Naive thymus-derived CD8-positive, alpha-beta T cell (primary cell): ENCODE data around the gene TGFBR3. TPM values are rescaled to one million over a fixed set of nuclear protein-coding genes. Genes with fewer than 3 reads are reported as not detected.

Source experiments
- ATAC-seq, 2 donors: fragments of 150-1000 bp; cut with Tn5 transposase in 1 of 2; sonication (Bioruptor Pico), chemical (Tn5 transposase) in 1 of 2; 1 replicate in 1 of 2; 2 replicates in 1 of 2; pipeline ENCODE4 v1.10.0; 2021; ENCODE audit warnings: mild to moderate bottlenecking in 2 of 2, moderate library complexity in 2 of 2
- POLR2A ChIA-PET: fragments of 350-600 bp; sonication (Branson Sonifier 250); formaldehyde crosslinking; loops from one replicate; lab custom pipeline; 2021; ENCODE audit warnings: antibody characterized with exemption; lab: Charles Lee
- DNase-seq, 10 donors: peaks; one replicate each; pipeline versions ENCODE4 v3.0.0 to v3.0.0-alpha.2; 2020 to 2022
- H3K27ac Mint-ChIP-seq, 10 donors: one replicate each; pipeline ENCODE4 v1.8.0; 2020 to 2022; ENCODE audit warnings: mild to moderate bottlenecking in 10 of 10, mixed read lengths in 10 of 10, moderate library complexity in 4 of 10, inconsistent platforms in 1 of 10
- H3K27me3 Mint-ChIP-seq, 5 donors: one replicate each; pipeline ENCODE4 v1.8.0; 2021 to 2022; ENCODE audit warnings: mixed read lengths in 5 of 5
- H3K36me3 Mint-ChIP-seq, 3 donors: one replicate each; pipeline ENCODE4 v1.8.0; 2020 to 2022; ENCODE audit warnings: mixed read lengths in 3 of 3, mild to moderate bottlenecking in 2 of 3, inconsistent platforms in 1 of 3
- H3K4me1 Mint-ChIP-seq, 4 donors: one replicate each; pipeline ENCODE4 v1.8.0; 2021 to 2022; ENCODE audit warnings: mixed read lengths in 4 of 4
- H3K4me3 Mint-ChIP-seq, 10 donors: one replicate each; pipeline ENCODE4 v1.8.0; 2020 to 2022; ENCODE audit warnings: mild to moderate bottlenecking in 10 of 10, mixed read lengths in 10 of 10, moderate library complexity in 6 of 10, inconsistent platforms in 1 of 10
- H3K9me3 Mint-ChIP-seq, 9 donors: one replicate each; pipeline ENCODE4 v1.8.0; 2020 to 2022; ENCODE audit warnings: mixed read lengths in 9 of 9, mild to moderate bottlenecking in 3 of 9, inconsistent platforms in 1 of 9, moderate library complexity in 1 of 9
- polyA plus RNA-seq, 3 donors: library from polyadenylated mRNA; unstranded; fragments of 300-500 nt; fragmentation: Illumina TruSeq; gene quantifications; one replicate each; pipeline ENCODE4 v1.2.3, GENCODE V29; 2021
- total RNA-seq, 8 experiments: library from RNA in 2 of 8; stranded (reverse) in 2 of 8; gene quantifications; one replicate each; pipeline ENCODE4 v1.2.3 and lab custom pipeline; 2021 to 2026

TGFBR3 gene
- total and polyA plus RNA-seq, 5 experiments from 2014 or later, result 6.1 to 67.6 (median 11.6) TPM

DNA sequence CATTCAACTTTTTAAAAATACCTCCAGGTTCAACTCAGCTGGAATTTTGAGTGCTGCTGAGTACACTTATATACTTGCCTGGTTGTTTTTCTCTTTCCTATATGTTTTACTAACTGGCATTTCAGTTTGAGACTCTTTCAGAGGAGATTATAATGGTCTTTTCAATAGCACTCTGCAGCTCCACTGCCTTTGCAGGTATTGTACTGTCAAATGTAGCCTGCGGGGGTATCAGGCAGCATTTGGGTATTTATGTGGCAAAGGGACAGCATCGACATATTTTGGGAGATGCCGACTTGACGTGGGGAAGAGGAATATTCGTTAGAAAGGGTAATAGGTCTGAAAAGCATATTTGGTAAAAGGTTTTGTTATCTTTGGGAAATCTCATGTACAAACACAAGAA lies 11.1 kb upstream of the TGFBR3 start:
- H3K4me1 Mint-ChIP-seq, result peaks cover 7 to 16% (median 10%) of the 10 kb centered on the region in 4 donors
- peaks cover 0 to 6% (median 0%) of the 10 kb centered on the region in 5 donors for H3K27me3 Mint-ChIP-seq
- POLR2A ChIA-PET, result interaction anchor here (0.7 kb wide), 1 partner anchor 393 kb away, joined by 4 read pairs; no protein-coding TSS in a partner anchor
- no peak overlapping the region for H3K27ac Mint-ChIP-seq
- H3K9me3 Mint-ChIP-seq, result peaks cover 0 to 1% (median 0%) of the 10 kb centered on the region in 9 donors
- DNase-seq, result no peak
- H3K36me3 Mint-ChIP-seq, result no peaks in the 10 kb centered on the region
- H3K4me3 Mint-ChIP-seq, result no peak overlapping the region
- no peak for ATAC-seq

DNA sequence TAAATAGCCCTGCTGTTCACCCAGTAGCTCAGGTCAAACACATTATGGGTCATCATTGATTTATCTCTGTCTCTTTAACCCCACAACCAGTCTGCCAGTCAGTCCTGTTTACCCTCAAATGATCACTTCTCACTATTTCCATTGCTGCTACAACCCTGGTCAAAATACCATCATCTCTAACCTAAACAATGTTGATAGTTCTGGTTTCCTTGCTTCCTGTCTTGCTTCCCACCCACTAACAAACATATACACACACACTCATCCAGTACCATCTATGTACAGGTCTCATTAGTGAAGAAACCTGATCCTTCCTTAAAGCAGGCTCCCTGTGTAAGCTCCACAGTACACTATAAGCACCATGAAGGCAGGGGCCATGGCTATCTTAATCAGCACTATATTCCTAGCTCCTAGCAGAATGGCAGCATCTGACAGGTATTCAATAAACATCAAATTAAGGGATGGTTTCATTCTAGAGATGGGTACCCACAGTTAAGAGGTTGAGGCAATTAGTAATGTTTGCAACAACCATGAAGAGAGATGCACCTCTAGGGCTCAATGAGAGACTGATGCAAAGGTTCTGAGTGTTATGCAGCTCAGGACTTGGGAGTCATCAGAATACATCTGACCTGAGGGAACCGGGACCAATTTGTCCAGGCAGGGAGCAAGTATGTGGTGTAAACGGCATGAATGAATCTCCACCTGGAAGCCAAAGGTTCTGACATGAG lies 10.0 kb upstream of the TGFBR3 start:
- Mint-ChIP-seq H3K4me3 (no peak overlapping the region), H3K27me3 (peaks cover 0 to 6% (median 0%) of the 10 kb centered on the region in 5 donors), H3K4me1 (peaks cover 11 to 24% (median 18%) of the 10 kb centered on the region in 4 donors), H3K27ac (peak overlapping the region in 3 of 10 donors; percentile 3 to 13 (median 9)), H3K9me3 (peaks cover 0 to 1% (median 0%) of the 10 kb centered on the region in 9 donors), H3K36me3 (no peaks in the 10 kb centered on the region)
- ATAC-seq (no peak), DNase-seq (no peak)
- POLR2A ChIA-PET, result no interaction called here

DNA sequence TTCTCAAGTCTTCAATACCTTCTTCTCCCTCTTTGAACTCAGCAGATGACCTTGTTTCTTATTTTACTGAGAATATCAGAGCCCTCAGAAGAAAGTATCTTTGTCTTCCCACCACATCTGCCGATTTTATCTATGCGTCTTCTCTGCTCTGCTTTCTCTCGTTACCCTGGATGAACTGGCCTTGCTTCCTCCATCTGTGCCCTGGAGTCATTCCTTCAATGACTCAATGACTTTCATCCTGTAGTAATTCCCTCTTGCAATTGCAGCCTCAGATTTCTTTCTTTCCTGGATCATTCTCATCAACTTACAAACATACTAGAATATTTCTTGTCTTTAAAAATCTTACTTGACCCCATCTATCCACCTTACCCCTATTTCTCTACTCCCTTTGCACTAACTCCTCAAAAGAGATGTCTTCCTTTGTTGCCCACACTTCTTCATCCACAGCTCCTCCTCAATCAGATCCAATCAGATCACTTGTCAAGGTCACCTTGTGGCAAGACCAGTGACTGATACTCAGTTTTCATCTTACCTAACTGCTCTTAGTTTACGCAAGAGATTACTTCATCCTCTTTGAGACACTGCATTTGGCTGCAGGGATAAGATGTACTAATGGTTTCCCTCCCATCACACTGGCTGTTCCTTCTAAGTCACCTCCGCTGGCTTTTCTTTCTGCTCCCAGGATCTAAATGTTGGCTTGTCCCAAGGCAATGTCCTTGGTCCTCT lies 8.2 kb upstream of the TGFBR3 start:
- POLR2A ChIA-PET, result no interaction called here
- Mint-ChIP-seq H3K4me3 (no peak overlapping the region), H3K9me3 (peaks cover 0 to 1% (median 0%) of the 10 kb centered on the region in 9 donors), H3K4me1 (peaks cover 11 to 35% (median 18%) of the 10 kb centered on the region in 4 donors), H3K27me3 (peaks cover 0 to 3% (median 0%) of the 10 kb centered on the region in 5 donors), H3K27ac (peak overlapping the region in 1 of 10 donors; percentile 38), H3K36me3 (no peaks in the 10 kb centered on the region)
- no peak for ATAC-seq
- no peak for DNase-seq

DNA sequence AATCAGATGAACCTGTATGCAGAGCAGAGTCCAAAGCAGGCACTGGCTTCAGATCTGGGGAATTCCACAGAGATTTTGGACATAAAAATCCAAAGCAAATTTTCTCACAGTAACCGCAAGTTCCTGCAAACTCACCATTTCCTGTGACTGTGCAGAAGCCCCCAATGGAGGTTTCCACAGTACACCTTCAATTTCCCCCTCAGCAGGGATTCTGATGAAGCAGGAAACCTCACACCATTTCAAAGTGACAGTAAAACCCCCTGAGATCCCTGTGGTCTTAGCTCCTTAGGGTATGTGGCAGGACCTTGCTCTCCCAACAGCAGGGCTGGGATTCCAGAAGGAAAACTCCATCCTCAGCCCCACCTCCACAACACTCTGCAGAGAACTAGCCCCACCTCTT lies 6.0 kb upstream of the TGFBR3 start:
- POLR2A ChIA-PET, result interaction anchor here (0.6 kb wide), 1 partner anchor 331 kb away, joined by 3 read pairs; no protein-coding TSS in a partner anchor
- H3K36me3 Mint-ChIP-seq, result no peaks in the 10 kb centered on the region
- peaks cover 14 to 37% (median 18%) of the 10 kb centered on the region in 4 donors for H3K4me1 Mint-ChIP-seq
- peak overlapping the region in 2 of 10 donors; percentile 4 to 6 for H3K4me3 Mint-ChIP-seq
- no peak for DNase-seq
- peaks cover 0 to 1% (median 0%) of the 10 kb centered on the region in 9 donors for H3K9me3 Mint-ChIP-seq
- H3K27ac Mint-ChIP-seq, result peak overlapping the region in 4 of 10 donors; percentile 12 to 54 (median 42)
- H3K27me3 Mint-ChIP-seq, result peaks cover 0 to 5% (median 0%) of the 10 kb centered on the region in 5 donors
- peak in 1 of 2 donors; percentile 60 for ATAC-seq

GRCh38 chr1:91891454-91891853 lies 5.5 kb upstream of the TGFBR3 start:
- POLR2A ChIA-PET, result interaction anchor here (0.6 to 0.7 kb wide), 2 partner anchors 330 to 428 kb away, joined by 3 read pairs; no protein-coding TSS in a partner anchor
- no peak for DNase-seq
- Mint-ChIP-seq H3K36me3 (no peaks in the 10 kb centered on the region), H3K4me3 (peak overlapping the region in 1 of 10 donors; percentile 5), H3K9me3 (peaks cover 0 to 1% (median 0%) of the 10 kb centered on the region in 9 donors), H3K27ac (peak overlapping the region in 4 of 10 donors; percentile 12 to 57 (median 29)), H3K4me1 (peaks cover 17 to 41% (median 22%) of the 10 kb centered on the region in 4 donors), H3K27me3 (peaks cover 0 to 7% (median 0%) of the 10 kb centered on the region in 5 donors)
- no peak for ATAC-seq

GRCh38 chr1:91889717-91890459 lies 3.9 kb upstream of the TGFBR3 start:
- H3K4me3 Mint-ChIP-seq, result no peak overlapping the region
- no peaks in the 10 kb centered on the region for H3K9me3 Mint-ChIP-seq
- DNase-seq, result no peak
- ATAC-seq, result no peak
- peaks cover 15 to 35% (median 21%) of the 10 kb centered on the region in 4 donors for H3K4me1 Mint-ChIP-seq
- H3K36me3 Mint-ChIP-seq, result no peaks in the 10 kb centered on the region
- peaks cover 0 to 7% (median 0%) of the 10 kb centered on the region in 5 donors for H3K27me3 Mint-ChIP-seq
- H3K27ac Mint-ChIP-seq, result peak overlapping the region in 1 of 10 donors; percentile 68
- POLR2A ChIA-PET, result interaction anchor here (0.6 to 0.7 kb wide), 3 partner anchors 10 to 84 kb away, joined by 4 to 9 read pairs (median 5); no protein-coding TSS in a partner anchor

DNA sequence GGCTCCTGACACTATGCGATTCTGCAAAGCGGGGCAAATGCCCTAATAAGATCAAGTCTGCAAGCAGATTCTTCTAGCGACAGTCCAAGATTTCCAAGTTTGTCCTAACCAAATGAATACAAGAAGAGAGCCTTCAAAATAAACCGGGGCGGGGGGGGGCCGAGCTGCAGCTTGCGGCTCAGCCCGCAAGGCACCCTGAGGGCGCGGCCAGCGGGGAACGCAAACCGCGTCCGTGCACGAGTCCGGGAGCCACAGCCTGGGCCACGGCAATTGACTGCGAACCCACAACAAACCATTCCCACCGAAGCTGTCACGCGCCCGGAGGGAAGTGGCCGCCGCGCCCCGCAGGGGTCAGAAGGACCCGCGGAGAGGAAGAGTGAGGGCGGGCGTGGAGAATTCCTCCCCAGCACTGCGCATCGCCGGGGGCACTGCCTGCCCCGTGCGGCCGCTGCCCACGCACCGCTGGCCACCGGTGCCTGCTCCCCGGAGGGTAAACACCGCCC lies 687 bp downstream of the TGFBR3 start:
- no peaks in the 10 kb centered on the region for H3K9me3 Mint-ChIP-seq
- peak in 3 of 10 donors; percentile 17 to 29 (median 20) for DNase-seq
- peak overlapping the region; percentile 22 to 94 (median 87) for H3K27ac Mint-ChIP-seq
- POLR2A ChIA-PET, result interaction anchor here (0.7 to 1.6 kb wide), 4 partner anchors 80 to 383 kb away, joined by 3 to 6 read pairs (median 3); no protein-coding TSS in a partner anchor
- H3K4me1 Mint-ChIP-seq, result peaks cover 21 to 45% (median 28%) of the 10 kb centered on the region in 4 donors
- peak overlapping the region; percentile 89 to 99 (median 93) for H3K4me3 Mint-ChIP-seq
- H3K36me3 Mint-ChIP-seq, result no peaks in the 10 kb centered on the region
- peaks cover 0 to 21% (median 0%) of the 10 kb centered on the region in 5 donors for H3K27me3 Mint-ChIP-seq
- peak; percentile 24 to 34 for ATAC-seq

DNA sequence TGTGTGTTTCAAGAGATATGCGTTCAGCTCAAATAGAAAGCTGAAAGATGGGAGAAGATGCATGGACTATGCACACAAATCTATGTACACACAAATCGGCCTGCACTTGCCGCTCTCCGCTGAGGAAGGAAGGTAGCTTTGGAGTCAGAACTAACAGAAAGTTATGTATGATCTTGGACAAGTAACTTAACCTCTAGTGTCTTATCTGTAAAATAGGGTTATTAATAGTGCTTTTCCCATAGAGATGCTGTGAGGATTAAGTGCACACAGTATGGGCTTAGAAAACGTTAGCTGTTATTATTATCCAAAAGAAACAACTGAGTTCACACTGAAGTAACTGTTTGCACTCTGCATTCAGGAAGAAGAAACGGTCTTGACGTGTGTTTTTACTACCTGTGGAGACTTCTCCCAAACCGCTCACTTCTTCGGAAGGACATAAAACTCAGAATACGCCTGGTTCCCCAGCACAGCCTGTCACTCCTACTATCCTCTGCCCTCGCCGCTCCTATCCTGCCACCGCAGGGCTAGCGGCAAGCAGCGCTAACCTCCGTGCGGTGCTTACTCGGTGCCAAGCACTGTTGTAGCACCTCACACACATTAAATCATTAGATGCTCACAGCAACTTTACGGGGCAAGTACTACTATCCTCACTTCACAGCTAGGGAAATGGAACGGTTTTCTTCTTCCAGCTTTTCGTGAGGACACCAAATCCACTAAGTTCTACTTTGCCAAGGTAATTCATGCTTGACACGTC lies 1.3 kb downstream of the TGFBR3 start:
- H3K27ac Mint-ChIP-seq, result peak overlapping the region; percentile 22 to 94 (median 87)
- H3K9me3 Mint-ChIP-seq, result no peaks in the 10 kb centered on the region
- peaks cover 0 to 21% (median 0%) of the 10 kb centered on the region in 5 donors for H3K27me3 Mint-ChIP-seq
- no peaks in the 10 kb centered on the region for H3K36me3 Mint-ChIP-seq
- H3K4me1 Mint-ChIP-seq, result peaks cover 21 to 44% (median 28%) of the 10 kb centered on the region in 4 donors
- ATAC-seq (peak; percentile 39 to 55), DNase-seq (peak in 5 of 10 donors; percentile 11 to 52 (median 44))
- POLR2A ChIA-PET, result interaction anchor here (1.0 to 1.3 kb wide), 2 partner anchors 80 to 327 kb away, joined by 3 to 6 read pairs; no protein-coding TSS in a partner anchor
- H3K4me3 Mint-ChIP-seq, result peak overlapping the region; percentile 89 to 99 (median 93)

DNA sequence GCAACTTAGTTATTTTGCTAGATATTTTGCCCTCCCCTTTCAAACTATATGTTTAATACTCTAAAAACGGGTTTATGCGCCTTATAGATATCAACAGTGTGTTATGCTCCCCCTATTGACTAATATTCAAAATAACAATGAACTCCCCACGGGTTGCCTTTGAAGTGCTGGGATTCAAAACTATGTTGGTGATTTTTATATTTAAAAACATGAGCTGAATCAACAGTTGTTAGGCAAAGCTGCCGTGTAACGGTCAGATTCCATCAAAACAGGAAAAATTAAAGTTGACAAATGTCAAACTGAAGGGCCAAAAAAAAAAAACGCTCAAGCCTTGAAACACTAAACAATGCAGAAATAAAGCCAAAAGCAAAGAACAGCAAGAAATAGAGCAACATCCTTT lies 2.5 kb downstream of the TGFBR3 start:
- H3K27ac Mint-ChIP-seq, result peak overlapping the region in 7 of 10 donors; percentile 6 to 84 (median 47)
- DNase-seq, result peak in 3 of 10 donors; percentile 37 to 47 (median 37)
- POLR2A ChIA-PET, result interaction anchor here (0.5 to 0.7 kb wide), 2 partner anchors 126 to 365 kb away, joined by 4 to 9 read pairs; no protein-coding TSS in a partner anchor
- H3K36me3 Mint-ChIP-seq, result no peaks in the 10 kb centered on the region
- no peaks in the 10 kb centered on the region for H3K9me3 Mint-ChIP-seq
- peak in 1 of 2 donors; percentile 26 for ATAC-seq
- peak overlapping the region; percentile 58 to 99 (median 86) for H3K4me3 Mint-ChIP-seq
- H3K4me1 Mint-ChIP-seq, result peaks cover 19 to 44% (median 29%) of the 10 kb centered on the region in 4 donors
- H3K27me3 Mint-ChIP-seq, result peaks cover 0 to 19% (median 0%) of the 10 kb centered on the region in 5 donors

- no peak overlapping the region for H3K27ac Mint-ChIP-seq
- H3K4me1 Mint-ChIP-seq, result peaks cover 21 to 61% (median 33%) of the 10 kb centered on the region in 4 donors
- H3K4me3 Mint-ChIP-seq, result no peak overlapping the region
- H3K36me3 Mint-ChIP-seq, result no peaks in the 10 kb centered on the region
- ATAC-seq (no peak), DNase-seq (no peak)
- peaks cover 0 to 16% (median 0%) of the 10 kb centered on the region in 5 donors for H3K27me3 Mint-ChIP-seq
- H3K9me3 Mint-ChIP-seq, result no peaks in the 10 kb centered on the region
- POLR2A ChIA-PET, result no interaction called here
These were observed 4.7 kb downstream of the TGFBR3 start for GRCh38 chr1:91881280-91881679.

DNA sequence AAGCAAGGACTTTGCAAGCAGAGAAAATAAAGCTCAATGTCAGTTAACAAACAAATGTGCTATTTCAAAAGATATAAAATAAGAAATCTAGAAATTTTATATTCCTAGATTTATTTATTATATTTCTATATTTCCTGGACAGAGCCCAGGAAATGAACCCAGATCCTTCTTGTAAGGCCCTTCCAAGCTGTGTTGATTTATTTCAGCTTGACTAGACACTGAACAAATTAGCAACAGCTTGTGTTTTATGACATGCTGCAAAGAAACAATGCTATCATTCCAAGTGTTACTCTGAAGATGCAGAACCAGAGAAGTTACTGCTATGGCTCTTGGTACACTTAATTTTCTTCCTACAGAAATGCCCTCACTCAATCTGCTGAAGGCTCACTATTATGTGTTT lies 6.2 kb downstream of the TGFBR3 start:
- no peak overlapping the region for H3K4me3 Mint-ChIP-seq
- H3K27me3 Mint-ChIP-seq, result peaks cover 0 to 12% (median 3%) of the 10 kb centered on the region in 5 donors
- POLR2A ChIA-PET, result interaction anchor here (0.6 kb wide), 1 partner anchor 10 kb away, joined by 5 read pairs; no protein-coding TSS in a partner anchor
- H3K9me3 Mint-ChIP-seq, result no peaks in the 10 kb centered on the region
- DNase-seq (no peak), ATAC-seq (no peak)
- peaks cover 23 to 69% (median 37%) of the 10 kb centered on the region in 4 donors for H3K4me1 Mint-ChIP-seq
- no peaks in the 10 kb centered on the region for H3K36me3 Mint-ChIP-seq
- peak overlapping the region in 1 of 10 donors; percentile 4 for H3K27ac Mint-ChIP-seq
